Endothelial cell of umbilical vein (primary cell): ENCODE results near the gene THBD.

Experiments
- EZH2 ChIP-seq: IDR thresholded peaks from 2 replicates; pipeline ENCODE4 v1.6.1; 2012; ENCODE audit warnings: borderline replicate concordance, low read depth, mild to moderate bottlenecking, moderate library complexity, low read length, inconsistent platforms; ENCODE audit not compliant: severe bottlenecking
- GATA2 ChIP-seq: IDR thresholded peaks from 2 replicates; pipeline ENCODE4 v1.7.0; 2011; ENCODE audit warnings: low read depth, mild to moderate bottlenecking, moderate library complexity, mixed read lengths, low read length; ENCODE audit not compliant: insufficient read length, insufficient read depth
- JUN ChIP-seq: IDR thresholded peaks from 2 replicates; pipeline ENCODE4 v1.6.1; 2011; ENCODE audit warnings: borderline replicate concordance, low read depth; ENCODE audit not compliant: insufficient read length, insufficient read depth
- MYC ChIP-seq: IDR thresholded peaks from one replicate; pipeline ENCODE4 v1.6.1; 2011; ENCODE audit warnings: mild to moderate bottlenecking, low read depth, low read length
- POLR2A ChIP-seq: IDR thresholded peaks from 2 replicates; pipeline ENCODE4 v1.6.1; 2012; ENCODE audit warnings: low read depth, mild to moderate bottlenecking, control low read depth, low read length
- POLR2AphosphoS5 ChIP-seq: IDR thresholded peaks from 2 replicates; pipeline ENCODE4 v1.6.1; 2012; ENCODE audit warnings: low read depth, mild to moderate bottlenecking, control low read depth, low read length, moderate library complexity; ENCODE audit not compliant: insufficient read depth
- TF ChIP-seq, protein P1 (sequence below), 2 donors: IDR thresholded peaks; 1 replicate in 1 of 2; 2 replicates in 1 of 2; pipeline ENCODE4 v1.5.1; 2011; ENCODE audit warnings: low read length in 2 of 2, mild to moderate bottlenecking in 2 of 2, moderate library complexity in 2 of 2, control low read depth in 1 of 2, inconsistent platforms in 1 of 2, low read depth in 1 of 2; ENCODE audit not compliant: insufficient read depth in 1 of 2; ENCODE audit errors: extremely low read depth in 1 of 2
- TF ChIP-seq, protein P2 (sequence below): IDR thresholded peaks from 2 replicates; pipeline ENCODE4 v1.6.1; 2011; ENCODE audit not compliant: insufficient read depth, insufficient read length

DNA sequence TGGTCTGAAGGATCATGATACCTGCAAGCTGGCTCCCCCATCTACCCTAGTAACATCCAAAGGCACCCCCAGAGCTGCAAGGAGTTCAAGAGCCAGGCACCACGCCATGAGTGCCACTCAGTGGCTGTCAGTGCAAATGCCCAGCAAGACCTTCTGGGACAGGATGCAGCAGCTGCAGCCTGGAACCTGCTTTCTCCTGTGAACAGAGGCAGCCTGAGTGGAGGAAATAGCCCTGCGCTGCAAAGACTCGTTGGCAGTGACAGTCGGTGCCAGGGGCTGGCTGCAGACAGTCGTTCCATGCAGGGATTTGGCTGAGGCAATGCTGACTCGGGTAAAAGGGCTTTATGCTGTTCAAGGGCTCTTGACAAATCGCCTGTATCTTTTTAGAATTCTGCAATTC lies 30.1 kb downstream of the THBD start:
- TF ChIP-seq, protein P1, sequence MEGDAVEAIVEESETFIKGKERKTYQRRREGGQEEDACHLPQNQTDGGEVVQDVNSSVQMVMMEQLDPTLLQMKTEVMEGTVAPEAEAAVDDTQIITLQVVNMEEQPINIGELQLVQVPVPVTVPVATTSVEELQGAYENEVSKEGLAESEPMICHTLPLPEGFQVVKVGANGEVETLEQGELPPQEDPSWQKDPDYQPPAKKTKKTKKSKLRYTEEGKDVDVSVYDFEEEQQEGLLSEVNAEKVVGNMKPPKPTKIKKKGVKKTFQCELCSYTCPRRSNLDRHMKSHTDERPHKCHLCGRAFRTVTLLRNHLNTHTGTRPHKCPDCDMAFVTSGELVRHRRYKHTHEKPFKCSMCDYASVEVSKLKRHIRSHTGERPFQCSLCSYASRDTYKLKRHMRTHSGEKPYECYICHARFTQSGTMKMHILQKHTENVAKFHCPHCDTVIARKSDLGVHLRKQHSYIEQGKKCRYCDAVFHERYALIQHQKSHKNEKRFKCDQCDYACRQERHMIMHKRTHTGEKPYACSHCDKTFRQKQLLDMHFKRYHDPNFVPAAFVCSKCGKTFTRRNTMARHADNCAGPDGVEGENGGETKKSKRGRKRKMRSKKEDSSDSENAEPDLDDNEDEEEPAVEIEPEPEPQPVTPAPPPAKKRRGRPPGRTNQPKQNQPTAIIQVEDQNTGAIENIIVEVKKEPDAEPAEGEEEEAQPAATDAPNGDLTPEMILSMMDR (IDR thresholded peaks at IDR 0.05; ENCODE audit: extremely low read depth in 1 of 2, insufficient read depth in 1 of 2, low read depth in 1 of 2, low read length in 2 of 2), result no peak
- TF ChIP-seq MYC, result no peak
- TF ChIP-seq, protein P2, sequence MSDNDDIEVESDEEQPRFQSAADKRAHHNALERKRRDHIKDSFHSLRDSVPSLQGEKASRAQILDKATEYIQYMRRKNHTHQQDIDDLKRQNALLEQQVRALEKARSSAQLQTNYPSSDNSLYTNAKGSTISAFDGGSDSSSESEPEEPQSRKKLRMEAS, result no peak
- no peak for TF ChIP-seq EZH2
- TF ChIP-seq POLR2A, result no peak
- no peak for TF ChIP-seq POLR2AphosphoS5
- TF ChIP-seq JUN, result no peak
- TF ChIP-seq GATA2, result no peak
